Body of pancreas (tissue), 4 donors: ENCODE data around the gene ZNF791. TPM values are rescaled to one million over a fixed set of nuclear protein-coding genes. Genes with fewer than 3 reads are reported as not detected.

Experiments used
- ATAC-seq: fragments of 150-250 bp; one replicate; pipeline ENCODE4 v1.9.1; 2016
- DNase-seq, 4 donors: peaks; one replicate each; pipeline ENCODE4 v3.0.0-alpha.2; 2019
- H3K27ac ChIP-seq, 4 donors: fragments of 200-600 bp; sonication (generic); 1 replicate in 3 of 4; 2 replicates in 1 of 4; pipeline versions ENCODE4 v1.5.1 to v1.6.1; 2016 to 2019; ENCODE audit warnings: mild to moderate bottlenecking in 1 of 4, mixed read lengths in 1 of 4, moderate library complexity in 1 of 4
- H3K27me3 ChIP-seq, 2 donors: fragments of 200-600 bp; sonication (generic); one replicate each; pipeline ENCODE4 v1.6.0; 2016; ENCODE audit warnings: mild to moderate bottlenecking in 1 of 2
- H3K36me3 ChIP-seq, 2 donors: fragments of 200-600 bp; sonication (generic); replicated peaks in 1 of 2; 2 replicates each; pipeline ENCODE4 v1.5.1; 2016; ENCODE audit warnings: low read depth in 2 of 2; ENCODE audit not compliant: insufficient read depth in 1 of 2
- H3K4me1 ChIP-seq: fragments of 200-600 bp; sonication (generic); one replicate; pipeline ENCODE4 v1.6.0; 2016
- H3K4me3 ChIP-seq, 2 donors: fragments of 200-600 bp; sonication (generic); 1 replicate in 1 of 2; 2 replicates in 1 of 2; pipeline ENCODE4 v1.5.1; 2016 to 2019
- H3K9me3 ChIP-seq, 3 donors: fragments of 200-600 bp; sonication (generic); 1 replicate in 2 of 3; 2 replicates in 1 of 3; pipeline ENCODE4 v1.5.1; 2016
- POLR2A ChIP-seq, 3 donors: fragments of 450-650 bp; IDR thresholded peaks; one replicate each; pipeline ENCODE4 v1.6.1; 2016; ENCODE audit warnings: antibody characterized with exemption in 3 of 3, mild to moderate bottlenecking in 2 of 3
- WGBS, 2 donors: methylation state at CpG; one replicate each; pipeline ENCODE4 v1.1.5; 2017; 5-methylcytosine and 5-hydroxymethylcytosine counted together
- intact Hi-C: fragments of 100-400 bp; cut with DNase I; formaldehyde crosslinking; loops from one replicate; pipeline ENCODE4 v1.15.1; 2023
- total RNA-seq, 2 donors: library from RNA; depleted of rRNA; stranded (reverse); fragments of >200 nt; gene quantifications; one replicate each; pipeline ENCODE4 v1.1.0, GENCODE V29; 2016
- TF ChIP-seq, protein P1 (sequence below), 7 experiments: fragments of 450-650 bp in 4 of 7; fragments of 200-600 bp in 3 of 7; sonication (generic) in 3 of 7; IDR thresholded peaks; one replicate each; pipeline ENCODE4 v1.5.1; 2016 to 2019; ENCODE audit warnings: antibody characterized with exemption in 7 of 7

The ZNF791 gene
- total RNA-seq, 2 donors from 2014 or later, result 9.9 to 16.9 TPM

DNA sequence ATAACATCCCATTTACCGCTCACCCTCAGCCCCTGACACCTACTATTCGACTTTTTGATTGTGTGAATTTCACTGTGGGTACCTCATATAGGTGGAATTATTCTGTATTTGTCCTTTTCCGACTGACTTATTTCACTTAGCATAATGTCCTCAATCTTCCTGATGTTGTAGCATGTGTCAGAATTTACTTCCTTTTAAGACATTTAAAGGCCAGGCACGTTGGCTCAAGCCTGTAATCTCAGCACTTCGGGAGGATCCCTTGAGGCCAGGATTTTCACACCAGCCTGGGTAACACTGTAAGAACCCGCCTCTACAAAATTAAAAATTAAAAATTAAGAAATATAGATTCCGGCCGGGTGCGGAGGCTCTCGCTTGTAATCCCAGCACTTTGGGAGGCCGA lies 13.1 kb upstream of the ZNF791 start:
- peaks cover 0 to 4% of the 10 kb centered on the region in 2 donors for H3K36me3 ChIP-seq
- H3K9me3 ChIP-seq, result no peaks in the 10 kb centered on the region
- H3K27ac ChIP-seq, result no peak overlapping the region
- intact Hi-C loops, result no loop called here
- H3K27me3 ChIP-seq, result no peaks in the 10 kb centered on the region
- TF ChIP-seq POLR2A (IDR thresholded peaks at IDR 0.05), result no peak
- TF ChIP-seq, protein P1, sequence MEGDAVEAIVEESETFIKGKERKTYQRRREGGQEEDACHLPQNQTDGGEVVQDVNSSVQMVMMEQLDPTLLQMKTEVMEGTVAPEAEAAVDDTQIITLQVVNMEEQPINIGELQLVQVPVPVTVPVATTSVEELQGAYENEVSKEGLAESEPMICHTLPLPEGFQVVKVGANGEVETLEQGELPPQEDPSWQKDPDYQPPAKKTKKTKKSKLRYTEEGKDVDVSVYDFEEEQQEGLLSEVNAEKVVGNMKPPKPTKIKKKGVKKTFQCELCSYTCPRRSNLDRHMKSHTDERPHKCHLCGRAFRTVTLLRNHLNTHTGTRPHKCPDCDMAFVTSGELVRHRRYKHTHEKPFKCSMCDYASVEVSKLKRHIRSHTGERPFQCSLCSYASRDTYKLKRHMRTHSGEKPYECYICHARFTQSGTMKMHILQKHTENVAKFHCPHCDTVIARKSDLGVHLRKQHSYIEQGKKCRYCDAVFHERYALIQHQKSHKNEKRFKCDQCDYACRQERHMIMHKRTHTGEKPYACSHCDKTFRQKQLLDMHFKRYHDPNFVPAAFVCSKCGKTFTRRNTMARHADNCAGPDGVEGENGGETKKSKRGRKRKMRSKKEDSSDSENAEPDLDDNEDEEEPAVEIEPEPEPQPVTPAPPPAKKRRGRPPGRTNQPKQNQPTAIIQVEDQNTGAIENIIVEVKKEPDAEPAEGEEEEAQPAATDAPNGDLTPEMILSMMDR (IDR thresholded peaks at IDR 0.05), result no peak
- no peak overlapping the region for H3K4me3 ChIP-seq
- ATAC-seq, result no peak
- H3K4me1 ChIP-seq, result no peaks in the 10 kb centered on the region
- no peak for DNase-seq
- 85 to 89% methylated on average over 11 of the region's 11 CpGs for WGBS, 2 donors

DNA sequence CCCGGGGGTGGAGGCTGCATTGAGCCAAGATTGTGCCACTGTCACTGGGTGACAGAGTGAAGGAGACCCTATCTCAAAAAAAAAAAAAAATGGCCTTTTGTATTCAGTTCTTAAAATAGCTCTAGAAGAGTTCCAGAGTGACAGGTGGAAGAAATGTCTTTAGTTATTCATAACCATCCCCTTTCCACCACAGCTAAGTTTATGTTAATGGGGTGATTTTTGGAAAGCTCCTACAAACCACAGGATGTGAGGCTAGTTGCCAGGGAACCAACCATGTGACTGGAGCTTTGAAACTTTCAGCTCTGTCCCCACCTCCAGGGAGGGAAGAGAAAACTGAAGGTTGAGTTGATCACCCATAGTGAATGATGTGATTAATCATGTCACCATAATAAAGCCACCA lies 7.0 kb upstream of the ZNF791 start:
- TF ChIP-seq, protein P1 (IDR thresholded peaks at IDR 0.05), result no peak
- no peak for TF ChIP-seq POLR2A (IDR thresholded peaks at IDR 0.05)
- ATAC-seq (no peak), DNase-seq (no peak)
- no peaks in the 10 kb centered on the region for H3K9me3 ChIP-seq
- H3K27ac ChIP-seq, result no peak overlapping the region
- no peaks in the 10 kb centered on the region for H3K27me3 ChIP-seq
- no peaks in the 10 kb centered on the region for H3K4me1 ChIP-seq
- 79 to 88% methylated on average over 1 of the region's 1 CpG for WGBS, 2 donors
- no peak overlapping the region for H3K4me3 ChIP-seq
- intact Hi-C loops, result no loop called here
- no peaks in the 10 kb centered on the region for H3K36me3 ChIP-seq

DNA sequence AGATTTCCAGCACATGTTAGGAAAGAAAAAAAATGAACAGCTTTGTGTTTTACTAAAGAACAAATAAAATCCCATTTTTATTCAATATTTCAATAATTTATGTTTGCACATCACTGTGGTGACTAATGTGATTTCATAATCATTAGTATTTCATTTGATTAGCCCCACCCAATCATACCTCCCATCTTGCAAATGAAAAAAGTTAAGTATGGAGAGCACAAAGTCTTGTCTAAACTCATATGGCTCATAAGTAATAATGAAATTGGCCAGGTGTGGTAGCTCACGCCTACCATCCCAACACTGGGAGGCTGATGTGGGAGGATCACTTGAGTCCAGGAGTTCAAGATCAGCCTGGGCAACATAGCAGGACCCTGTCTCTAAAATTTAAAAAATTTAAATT lies 3.9 kb upstream of the ZNF791 start:
- Histone ChIP-seq H3K36me3 (no peaks in the 10 kb centered on the region), H3K27ac (no peak overlapping the region), H3K27me3 (no peaks in the 10 kb centered on the region), H3K4me1 (peaks cover 12% of the 10 kb centered on the region), H3K9me3 (no peaks in the 10 kb centered on the region), H3K4me3 (no peak overlapping the region)
- ATAC-seq (no peak), DNase-seq (no peak)
- TF ChIP-seq POLR2A (IDR thresholded peaks at IDR 0.05), result no peak
- TF ChIP-seq, protein P1 (IDR thresholded peaks at IDR 0.05), result no peak
- intact Hi-C loops, result no loop called here
- 90 to 92% methylated on average over 1 of the region's 1 CpG for WGBS, 2 donors

- Histone ChIP-seq H3K9me3 (no peaks in the 10 kb centered on the region), H3K27me3 (no peaks in the 10 kb centered on the region), H3K4me3 (no peak overlapping the region), H3K27ac (no peak overlapping the region), H3K4me1 (peaks cover 18% of the 10 kb centered on the region), H3K36me3 (no peaks in the 10 kb centered on the region)
- WGBS, 2 donors, result 70 to 89% methylated on average over 3 of the region's 3 CpGs
- TF ChIP-seq, protein P1 (IDR thresholded peaks at IDR 0.05), result no peak
- TF ChIP-seq POLR2A (IDR thresholded peaks at IDR 0.05), result no peak
- intact Hi-C loops, result no loop called here
- ATAC-seq, result no peak
- DNase-seq, result peak in 1 of 4 donors; percentile 10
Measured at GRCh38 chr19:12607631-12608030, 3.1 kb upstream of the ZNF791 start.

DNA sequence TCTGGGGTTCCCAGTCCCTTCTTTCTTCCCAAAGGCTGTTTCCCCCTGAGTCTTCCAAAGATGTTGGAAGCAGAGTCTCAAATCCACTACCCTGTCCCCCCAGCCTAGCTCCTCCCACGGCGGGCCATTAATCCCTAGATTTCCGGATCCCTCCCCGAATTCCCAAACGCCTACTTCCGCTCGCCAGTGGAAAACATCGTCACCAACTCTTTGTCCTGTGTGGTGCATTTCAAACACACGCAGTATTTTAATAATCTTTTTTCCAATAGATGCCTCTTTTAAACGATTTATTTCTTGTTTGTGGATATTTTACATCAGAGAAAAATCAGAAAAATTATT lies 610 bp downstream of the ZNF791 start:
- Histone ChIP-seq H3K36me3 (no peaks in the 10 kb centered on the region), H3K27me3 (no peaks in the 10 kb centered on the region), H3K4me3 (peak overlapping the region; percentile 40 to 81), H3K4me1 (peaks cover 40% of the 10 kb centered on the region), H3K9me3 (no peaks in the 10 kb centered on the region), H3K27ac (peak overlapping the region; percentile 91 to 100 (median 98))
- DNase-seq (peak; percentile 74 to 79 (median 76)), ATAC-seq (peak; percentile 76)
- 0 to 1% methylated on average over 10 of the region's 10 CpGs for WGBS, 2 donors
- intact Hi-C loops, result no loop called here
- TF ChIP-seq, protein P1 (IDR thresholded peaks at IDR 0.05), result no peak
- TF ChIP-seq POLR2A (IDR thresholded peaks at IDR 0.05), result no peak
